ENCODE measurements around the gene FBXO33.

DNA sequence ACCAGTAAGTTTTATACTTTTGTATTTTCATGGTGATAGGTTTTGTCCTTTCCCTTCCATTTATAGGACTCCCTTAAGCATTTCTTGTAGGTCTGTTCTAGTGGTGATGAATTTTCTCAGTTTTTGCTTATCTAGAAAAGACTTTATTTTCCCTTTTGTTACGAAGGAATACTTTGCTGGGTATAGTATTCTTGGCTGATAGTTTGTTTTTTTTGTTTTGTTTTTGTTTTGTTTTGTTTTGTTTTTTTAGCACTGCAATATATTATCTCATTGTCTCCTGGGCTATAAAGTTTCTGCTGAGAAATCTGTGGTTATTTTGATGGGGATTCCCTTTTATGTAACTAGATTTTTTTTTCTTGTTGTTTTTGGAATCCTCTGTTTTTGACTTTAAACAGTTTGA is 67.7 kb downstream of the FBXO33 start:
- TF ChIP-seq, protein P1, sequence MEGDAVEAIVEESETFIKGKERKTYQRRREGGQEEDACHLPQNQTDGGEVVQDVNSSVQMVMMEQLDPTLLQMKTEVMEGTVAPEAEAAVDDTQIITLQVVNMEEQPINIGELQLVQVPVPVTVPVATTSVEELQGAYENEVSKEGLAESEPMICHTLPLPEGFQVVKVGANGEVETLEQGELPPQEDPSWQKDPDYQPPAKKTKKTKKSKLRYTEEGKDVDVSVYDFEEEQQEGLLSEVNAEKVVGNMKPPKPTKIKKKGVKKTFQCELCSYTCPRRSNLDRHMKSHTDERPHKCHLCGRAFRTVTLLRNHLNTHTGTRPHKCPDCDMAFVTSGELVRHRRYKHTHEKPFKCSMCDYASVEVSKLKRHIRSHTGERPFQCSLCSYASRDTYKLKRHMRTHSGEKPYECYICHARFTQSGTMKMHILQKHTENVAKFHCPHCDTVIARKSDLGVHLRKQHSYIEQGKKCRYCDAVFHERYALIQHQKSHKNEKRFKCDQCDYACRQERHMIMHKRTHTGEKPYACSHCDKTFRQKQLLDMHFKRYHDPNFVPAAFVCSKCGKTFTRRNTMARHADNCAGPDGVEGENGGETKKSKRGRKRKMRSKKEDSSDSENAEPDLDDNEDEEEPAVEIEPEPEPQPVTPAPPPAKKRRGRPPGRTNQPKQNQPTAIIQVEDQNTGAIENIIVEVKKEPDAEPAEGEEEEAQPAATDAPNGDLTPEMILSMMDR (IDR thresholded peaks at IDR 0.05): no peak
- no peak for TF ChIP-seq POLR2A (IDR thresholded peaks at IDR 0.05)
